Measurements from ENCODE around the gene ECT2. TPM values are rescaled to one million over a fixed set of nuclear protein-coding genes. Genes with fewer than 3 reads are reported as not detected.
"Not testable (repeated sequence)": the region's sequence is repeated elsewhere in the genome, so short reads cannot be mapped to it uniquely, and the experiment has no call there.

ECT2 gene
- total RNA-seq, 2 experiments from 2014 or later = 27.1 to 29.8 TPM

DNA sequence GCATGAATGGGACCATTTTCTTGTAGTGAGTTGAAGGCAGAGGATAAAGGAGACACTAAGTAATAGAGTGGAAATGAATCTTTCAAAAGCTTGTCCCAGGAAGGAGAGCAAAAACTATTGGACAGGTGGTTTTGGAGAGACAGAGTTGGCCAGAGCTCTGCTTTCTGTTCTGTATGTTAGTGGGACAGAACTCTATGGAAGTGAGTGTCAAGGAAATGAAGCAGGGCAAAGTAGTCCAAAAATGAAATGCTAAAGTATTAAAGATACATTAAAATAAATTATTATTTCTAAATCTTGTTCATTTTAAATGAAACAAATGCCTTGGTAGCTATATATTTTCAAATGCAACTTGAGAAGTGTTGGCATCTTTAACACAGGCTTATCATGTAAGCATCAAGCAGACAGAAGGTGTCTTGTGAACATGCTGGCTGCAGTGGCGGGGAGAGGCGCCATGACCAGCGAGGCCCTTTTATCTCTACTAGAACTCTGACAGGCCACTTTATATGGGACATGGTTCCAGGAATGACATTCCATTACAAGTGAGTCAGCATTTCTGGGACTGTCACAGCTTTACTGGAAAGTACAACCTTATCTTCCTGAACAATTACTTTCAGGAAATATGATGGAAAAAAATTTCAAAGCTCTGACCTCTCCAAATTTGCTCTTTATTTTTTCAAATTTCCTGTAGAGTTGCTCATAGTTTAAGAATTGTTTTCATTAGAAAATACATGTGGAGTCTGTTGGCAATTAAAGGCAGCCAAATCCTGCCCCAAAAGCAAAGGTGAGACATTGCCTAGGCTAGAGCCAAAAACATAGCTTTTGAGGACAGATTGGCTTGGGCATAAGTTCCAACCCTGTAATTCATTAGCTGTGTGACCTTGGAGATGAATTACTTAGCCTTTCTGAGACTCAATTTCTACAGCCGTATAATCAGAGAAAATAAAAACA is 106.5 kb downstream of the ECT2 start:
- Mint-ChIP-seq H3K9me3 (no peaks in the 10 kb centered on the region), H3K4me3 (no peak overlapping the region), H3K27me3 (peaks cover 2% of the 10 kb centered on the region), H3K4me1 (ENCODE audit: low read depth) (no peaks in the 10 kb centered on the region), H3K27ac (no peak overlapping the region), H3K36me3 (ENCODE audit: low read depth) (no peaks in the 10 kb centered on the region)
- DNase-seq = no peak
- TF ChIP-seq, protein P1, sequence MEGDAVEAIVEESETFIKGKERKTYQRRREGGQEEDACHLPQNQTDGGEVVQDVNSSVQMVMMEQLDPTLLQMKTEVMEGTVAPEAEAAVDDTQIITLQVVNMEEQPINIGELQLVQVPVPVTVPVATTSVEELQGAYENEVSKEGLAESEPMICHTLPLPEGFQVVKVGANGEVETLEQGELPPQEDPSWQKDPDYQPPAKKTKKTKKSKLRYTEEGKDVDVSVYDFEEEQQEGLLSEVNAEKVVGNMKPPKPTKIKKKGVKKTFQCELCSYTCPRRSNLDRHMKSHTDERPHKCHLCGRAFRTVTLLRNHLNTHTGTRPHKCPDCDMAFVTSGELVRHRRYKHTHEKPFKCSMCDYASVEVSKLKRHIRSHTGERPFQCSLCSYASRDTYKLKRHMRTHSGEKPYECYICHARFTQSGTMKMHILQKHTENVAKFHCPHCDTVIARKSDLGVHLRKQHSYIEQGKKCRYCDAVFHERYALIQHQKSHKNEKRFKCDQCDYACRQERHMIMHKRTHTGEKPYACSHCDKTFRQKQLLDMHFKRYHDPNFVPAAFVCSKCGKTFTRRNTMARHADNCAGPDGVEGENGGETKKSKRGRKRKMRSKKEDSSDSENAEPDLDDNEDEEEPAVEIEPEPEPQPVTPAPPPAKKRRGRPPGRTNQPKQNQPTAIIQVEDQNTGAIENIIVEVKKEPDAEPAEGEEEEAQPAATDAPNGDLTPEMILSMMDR (IDR thresholded peaks at IDR 0.05) = no peak
- intact Hi-C loops (cut with micrococcal nuclease) = no loop called here
- POLR2A ChIA-PET = no interaction called here
- CTCF ChIA-PET = no interaction called here
- no peak for ATAC-seq

DNA sequence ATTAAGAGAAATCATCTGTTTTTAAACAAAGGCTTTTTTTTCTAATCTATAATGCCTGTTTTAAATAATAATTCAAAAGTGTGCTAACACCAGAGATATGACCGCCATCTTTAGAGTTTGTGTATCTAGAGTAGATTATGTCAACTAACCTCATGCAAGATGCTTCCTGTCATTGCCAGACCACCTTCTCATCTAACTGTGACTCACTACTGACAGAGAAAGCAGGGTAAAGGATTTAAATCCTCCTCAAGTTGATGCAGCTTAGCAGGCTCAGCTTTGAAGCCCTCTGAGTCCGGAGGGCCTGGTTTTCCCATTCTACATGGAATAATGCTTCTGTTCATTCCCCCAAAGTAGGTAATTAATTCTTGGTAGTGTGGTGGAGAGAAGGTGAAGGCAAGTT is 108.5 kb downstream of the ECT2 start:
- H3K9me3 Mint-ChIP-seq = no peaks in the 10 kb centered on the region
- ATAC-seq (no peak), DNase-seq (no peak)
- CTCF ChIA-PET = no interaction called here
- no peak overlapping the region for H3K27ac Mint-ChIP-seq
- POLR2A ChIA-PET = no interaction called here
- TF ChIP-seq, protein P1 (IDR thresholded peaks at IDR 0.05) = no peak
- no peaks in the 10 kb centered on the region for H3K4me1 Mint-ChIP-seq (ENCODE audit: low read depth)
- no peak overlapping the region for H3K4me3 Mint-ChIP-seq
- intact Hi-C loops (cut with micrococcal nuclease) = no loop called here
- H3K36me3 Mint-ChIP-seq (ENCODE audit: low read depth) = no peaks in the 10 kb centered on the region
- H3K27me3 Mint-ChIP-seq = peaks cover 2% of the 10 kb centered on the region

DNA sequence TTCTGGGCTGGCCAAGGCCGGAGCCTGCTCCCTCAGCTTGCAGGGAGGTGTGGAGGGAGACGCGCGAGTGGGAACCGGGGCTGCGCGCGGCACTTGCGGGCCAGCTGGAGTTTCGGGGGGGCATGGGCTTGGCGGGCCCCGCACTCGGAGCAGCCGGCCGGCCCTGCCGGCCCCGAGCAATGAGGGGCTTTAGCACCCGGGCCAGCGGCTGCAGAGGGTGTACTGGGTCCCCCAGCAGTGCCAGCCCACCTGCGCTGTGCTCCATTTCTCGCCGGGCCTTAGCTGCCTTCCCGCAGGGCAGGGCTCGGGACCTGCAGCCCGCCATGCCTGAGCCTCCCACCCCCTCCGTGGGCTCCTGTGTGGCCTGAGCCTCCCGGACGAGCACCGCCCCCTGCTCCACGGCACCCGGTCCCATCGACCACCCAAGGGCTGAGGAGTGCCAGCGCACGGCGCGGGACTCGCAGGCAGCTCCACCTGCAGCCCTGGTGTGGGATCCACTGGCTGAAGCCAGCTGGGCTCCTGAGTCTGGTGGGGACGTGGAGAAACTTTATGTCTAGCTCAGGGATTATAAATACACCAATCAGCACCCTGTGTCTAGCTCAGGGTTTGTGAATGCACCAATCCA is 116.3 kb downstream of the ECT2 start:
- POLR2A ChIA-PET; H3K4me1 Mint-ChIP-seq (ENCODE audit: low read depth); ATAC-seq; H3K4me3 Mint-ChIP-seq; H3K27ac Mint-ChIP-seq; DNase-seq; H3K36me3 Mint-ChIP-seq (ENCODE audit: low read depth); H3K9me3 Mint-ChIP-seq; H3K27me3 Mint-ChIP-seq; intact Hi-C loops (cut with micrococcal nuclease); CTCF ChIA-PET: not testable (repeated sequence)

DNA sequence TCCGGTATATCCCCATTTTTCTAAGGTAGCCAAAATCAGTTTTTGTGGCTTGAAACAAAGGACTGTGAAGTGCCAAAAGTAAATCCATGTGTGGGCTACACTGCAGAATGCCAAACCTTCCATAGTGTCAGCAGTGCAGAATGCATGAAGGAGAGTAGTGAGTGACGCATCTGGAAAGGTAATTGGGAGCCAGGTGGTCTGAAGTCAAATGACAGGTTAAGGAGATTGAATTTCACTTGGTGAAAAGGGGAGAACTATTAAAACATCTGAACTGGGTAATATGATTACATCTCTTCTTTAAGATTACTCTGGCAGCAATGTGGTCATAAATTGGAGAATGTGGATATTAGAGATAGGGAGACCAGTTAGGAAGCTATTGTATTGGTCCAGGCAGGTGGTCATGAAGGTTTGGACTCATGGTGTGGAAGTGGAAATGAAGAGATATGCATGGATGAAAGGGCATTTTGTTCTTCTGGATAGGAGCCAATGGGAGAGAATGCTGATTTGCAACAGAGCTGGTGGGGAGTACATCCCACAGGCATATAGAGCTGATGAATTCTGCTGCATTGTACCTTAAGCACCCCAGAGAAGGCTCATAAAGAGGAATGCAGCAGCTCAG is 118.2 kb downstream of the ECT2 start:
- ChIA-PET POLR2A (no interaction called here), CTCF (no interaction called here)
- ATAC-seq (no peak), DNase-seq (no peak)
- Mint-ChIP-seq H3K27ac (no peak overlapping the region), H3K9me3 (no peaks in the 10 kb centered on the region), H3K27me3 (no peaks in the 10 kb centered on the region), H3K4me3 (no peak overlapping the region), H3K4me1 (ENCODE audit: low read depth) (no peaks in the 10 kb centered on the region), H3K36me3 (ENCODE audit: low read depth) (no peaks in the 10 kb centered on the region)
- intact Hi-C loops (cut with micrococcal nuclease) = no loop called here
- TF ChIP-seq, protein P1 (IDR thresholded peaks at IDR 0.05) = no peak

DNA sequence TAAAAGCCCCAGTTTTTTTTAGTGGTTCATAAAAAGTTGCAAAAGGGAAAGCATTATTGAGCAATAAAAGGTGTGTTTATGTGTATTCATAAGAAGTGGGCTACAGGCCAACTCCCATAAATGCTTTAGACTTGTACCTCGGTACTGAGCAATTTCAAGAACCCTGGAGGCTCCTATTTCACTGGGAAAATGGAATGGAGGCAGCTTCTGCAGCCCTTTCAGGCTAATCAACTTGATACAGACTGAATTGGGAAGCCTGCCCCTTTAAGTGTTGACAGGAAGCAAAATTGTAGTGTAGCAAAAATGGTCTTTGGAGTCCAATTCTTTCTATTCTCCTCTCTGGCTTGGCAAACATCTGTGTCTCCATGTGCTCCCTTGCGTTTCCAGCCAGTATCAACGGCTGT is 118.8 kb downstream of the ECT2 start:
- no peak for ATAC-seq
- Mint-ChIP-seq H3K9me3 (no peaks in the 10 kb centered on the region), H3K27me3 (no peaks in the 10 kb centered on the region), H3K27ac (no peak overlapping the region), H3K4me1 (ENCODE audit: low read depth) (no peaks in the 10 kb centered on the region), H3K4me3 (no peak overlapping the region), H3K36me3 (ENCODE audit: low read depth) (no peaks in the 10 kb centered on the region)
- intact Hi-C loops (cut with micrococcal nuclease) = no loop called here
- ChIA-PET CTCF (no interaction called here), POLR2A (no interaction called here)
- TF ChIP-seq, protein P1 (IDR thresholded peaks at IDR 0.05) = no peak
- DNase-seq = no peak
